EH (cell line): ENCODE measurements around the gene KIR2DL4.
"Not testable (repeated sequence)": the region's sequence is repeated elsewhere in the genome, so short reads cannot be mapped to it uniquely, and the experiment has no call there.

ENCODE experiments used
- DNase-seq: peaks from one replicate; pipeline ENCODE4 v3.0.0-alpha.2; 2015; ENCODE audit warnings: low read depth

The KIR2DL4 gene

GRCh38 chr19:54804571-54804970 lies 1.2 kb downstream of the KIR2DL4 start:
- DNase-seq = no peak

- no peak for DNase-seq
Measured at GRCh38 chr19:54805665-54806515, 2.5 kb downstream of the KIR2DL4 start.

DNA sequence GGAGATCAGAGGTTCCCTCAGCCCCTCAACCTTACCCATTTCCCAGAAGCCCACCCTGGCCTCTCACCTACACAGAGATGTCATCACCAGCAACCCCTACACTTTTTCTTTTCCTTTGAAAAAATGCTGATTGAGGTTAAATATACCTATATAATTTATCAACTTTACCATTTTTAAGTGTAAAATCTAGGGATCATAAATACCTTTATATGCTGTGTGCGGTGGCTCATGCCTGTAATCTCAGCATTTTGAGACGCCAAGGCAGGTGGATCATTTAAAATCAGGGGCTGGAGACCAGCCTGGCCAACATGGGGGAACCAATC lies 3.1 kb downstream of the KIR2DL4 start:
- no peak for DNase-seq

DNA sequence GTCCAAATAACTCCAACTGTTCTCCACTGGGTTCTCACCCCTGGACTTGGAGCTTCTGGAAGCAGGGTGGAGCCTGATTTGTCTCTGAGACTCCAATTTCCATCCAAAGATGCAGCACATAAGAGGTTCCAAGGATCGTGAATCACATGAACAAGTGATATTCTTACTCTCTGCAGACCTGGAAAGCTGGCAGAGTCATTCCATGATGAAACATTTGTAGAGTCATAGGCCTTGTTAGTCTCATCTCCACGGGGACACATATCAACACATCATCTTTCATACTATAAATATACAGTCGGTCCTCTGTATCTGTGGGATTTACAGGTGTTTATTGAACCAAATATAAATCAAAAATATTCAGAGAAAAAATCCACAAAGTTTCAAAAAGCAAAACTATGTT lies 11.2 kb downstream of the KIR2DL4 start:
- DNase-seq = not testable (repeated sequence)

DNA sequence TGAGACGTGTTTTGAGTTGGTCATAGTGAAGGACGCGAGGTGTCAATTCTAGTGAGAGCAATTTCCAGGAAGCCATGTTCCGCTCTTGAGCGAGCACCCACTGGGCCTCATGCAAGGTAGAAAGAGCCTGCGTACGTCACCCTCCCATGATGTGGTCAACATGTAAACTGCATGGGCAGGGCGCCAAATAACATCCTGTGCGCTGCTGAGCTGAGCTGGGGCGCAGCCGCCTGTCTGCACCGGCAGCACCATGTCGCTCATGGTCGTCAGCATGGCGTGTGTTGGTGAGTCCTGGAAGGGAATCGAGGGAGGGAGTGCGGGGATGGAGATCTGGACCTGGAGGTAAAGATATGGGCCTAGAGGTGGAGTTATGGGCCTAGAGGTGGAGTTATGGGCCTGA lies 12.8 kb downstream of the KIR2DL4 start, which contains the start of gene KIR3DL1:
Gene KIR3DL1 (plus strand): TSS at position 218 of the 400 bp plus-strand sequence.
- DNase-seq = not testable (repeated sequence)

- no peak for DNase-seq
Measured at GRCh38 chr19:54817670-54818536, 14.5 kb downstream of the KIR2DL4 start.

- DNase-seq = not testable (repeated sequence)
Measured at GRCh38 chr19:54824416-54824815, 21.0 kb downstream of the KIR2DL4 start.

- not testable (repeated sequence) for DNase-seq
Measured at GRCh38 chr19:54825326-54825725, 21.9 kb downstream of the KIR2DL4 start.

- not testable (repeated sequence) for DNase-seq
Measured at GRCh38 chr19:54828064-54828463, 24.7 kb downstream of the KIR2DL4 start.

GRCh38 chr19:54832496-54832895 lies 29.1 kb downstream of the KIR2DL4 start, which contains the start of gene KIR2DS4:
TSS of gene KIR2DS4 (plus strand) at chr19:54832676.
- DNase-seq = not testable (repeated sequence)

GRCh38 chr19:54835126-54835525 lies 31.7 kb downstream of the KIR2DL4 start:
- not testable (repeated sequence) for DNase-seq

GRCh38 chr19:54837522-54837921 lies 34.1 kb downstream of the KIR2DL4 start:
- not testable (repeated sequence) for DNase-seq

DNA sequence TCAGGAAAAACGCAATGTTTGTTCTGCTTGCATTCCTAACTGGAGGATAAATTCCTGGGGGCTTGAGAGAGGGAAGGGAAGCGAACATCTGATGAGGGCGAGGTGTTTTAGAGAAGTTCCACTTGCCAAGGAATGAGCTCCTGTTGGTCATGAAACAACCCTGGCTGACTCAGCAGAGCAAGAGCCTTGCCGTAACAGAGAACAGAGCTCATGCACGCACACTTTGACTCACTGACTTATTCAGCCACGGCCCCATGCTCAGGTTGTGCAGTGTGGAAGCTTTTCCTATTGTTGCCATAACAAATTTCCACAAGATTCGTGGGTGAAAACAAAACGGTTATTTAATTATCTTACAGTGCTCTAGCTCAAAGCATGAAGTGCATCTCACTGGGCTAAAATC lies 39.8 kb downstream of the KIR2DL4 start:
- not testable (repeated sequence) for DNase-seq

GRCh38 chr19:54850061-54850640 lies 46.7 kb downstream of the KIR2DL4 start, which contains the start of gene KIR3DL2:
TSS of gene KIR3DL2 (plus strand) at chr19:54850443. CDS start at chr19:54850476, 33 bp downstream.
- DNase-seq = not testable (repeated sequence)

GRCh38 chr19:54850930-54851329 lies 47.5 kb downstream of the KIR2DL4 start:
- no peak for DNase-seq

GRCh38 chr19:54851353-54851752 lies 47.9 kb downstream of the KIR2DL4 start:
- no peak for DNase-seq

GRCh38 chr19:54855241-54855640 lies 51.8 kb downstream of the KIR2DL4 start:
- not testable (repeated sequence) for DNase-seq

DNA sequence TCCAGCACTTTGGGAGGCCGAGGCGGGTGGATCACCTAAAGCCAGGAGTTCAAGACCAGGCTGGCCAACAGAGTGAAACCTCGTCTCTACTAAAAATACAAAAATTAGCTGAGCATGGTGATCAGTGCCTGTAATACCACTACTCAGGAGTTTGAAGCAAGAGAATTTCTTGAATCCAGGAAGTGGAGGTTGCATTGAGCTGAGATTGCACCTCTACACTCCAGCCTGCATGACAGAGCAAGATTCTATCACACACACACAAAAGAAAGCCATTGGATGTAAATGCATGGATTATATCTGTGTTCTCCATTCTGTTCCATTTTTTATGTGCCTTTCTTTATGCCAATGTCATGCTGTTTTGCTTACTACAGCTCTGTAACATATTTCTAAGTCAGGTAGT lies 55.1 kb downstream of the KIR2DL4 start:
- not testable (repeated sequence) for DNase-seq

DNA sequence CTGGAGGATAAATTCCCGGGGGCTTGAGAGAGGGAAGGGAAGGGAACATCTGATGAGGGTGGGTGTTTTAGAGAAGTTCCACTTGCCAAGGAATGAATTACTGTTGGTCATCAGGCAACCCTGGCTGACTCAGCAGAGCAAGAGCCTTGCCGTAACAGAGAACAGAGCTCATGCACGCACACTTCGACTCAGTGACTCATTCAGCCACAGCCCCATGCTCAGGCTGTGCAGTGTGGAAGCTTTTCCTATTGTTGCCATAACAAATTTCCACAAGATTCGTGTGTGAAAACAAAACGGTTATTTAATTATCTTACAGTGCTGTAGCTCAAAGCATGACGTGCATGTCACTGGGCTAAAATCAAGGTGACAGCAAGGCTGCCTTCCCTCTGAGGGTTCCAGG lies 56.0 kb downstream of the KIR2DL4 start:
- not testable (repeated sequence) for DNase-seq

- DNase-seq = not testable (repeated sequence)
Measured at GRCh38 chr19:54863459-54863858, 60.0 kb downstream of the KIR2DL4 start.
